ENCODE results near the gene PRKCA.

Gene PRKCA

GRCh38 chr17:66701462-66701861, 399.0 kb downstream of the PRKCA start:
- TF ChIP-seq MAX (IDR thresholded peaks at IDR 0.05; ENCODE audit: low read depth, low read length) (no peak), CTCF (IDR thresholded peaks at IDR 0.05; ENCODE audit: low read depth, low read length) (no peak), MYC (IDR thresholded peaks at IDR 0.05; ENCODE audit: low read depth, low read length) (no peak), POLR2A (IDR thresholded peaks at IDR 0.05; ENCODE audit: extremely low read depth, insufficient read length) (no peak)
- DNase-seq (ENCODE audit: low read depth), result no peak

GRCh38 chr17:66702106-66702936, 399.9 kb downstream of the PRKCA start:
- H3K4me3 ChIP-seq (ENCODE audit: low read depth, low read length), result no peak overlapping the region
- TF ChIP-seq MAX (IDR thresholded peaks at IDR 0.05; ENCODE audit: low read depth, low read length) (no peak), CTCF (IDR thresholded peaks at IDR 0.05; ENCODE audit: low read depth, low read length) (no peak), POLR2A (IDR thresholded peaks at IDR 0.05; ENCODE audit: extremely low read depth, insufficient read length) (no peak), MYC (IDR thresholded peaks at IDR 0.05; ENCODE audit: low read depth, low read length) (no peak)
- DNase-seq (ENCODE audit: low read depth), result no peak

More at GRCh38 chr17:66701462-66701861, 399.0 kb downstream of the PRKCA start:
- no peak overlapping the region for H3K4me3 ChIP-seq (ENCODE audit: low read depth, low read length)

GRCh38 chr17:66704858-66705520, 402.6 kb downstream of the PRKCA start:
- TF ChIP-seq CTCF (IDR thresholded peaks at IDR 0.05; ENCODE audit: low read depth, low read length) (no peak), MAX (IDR thresholded peaks at IDR 0.05; ENCODE audit: low read depth, low read length) (no peak), MYC (IDR thresholded peaks at IDR 0.05; ENCODE audit: low read depth, low read length) (no peak), POLR2A (IDR thresholded peaks at IDR 0.05; ENCODE audit: extremely low read depth, insufficient read length) (no peak)
- no peak for DNase-seq (ENCODE audit: low read depth)
- no peak overlapping the region for H3K4me3 ChIP-seq (ENCODE audit: low read depth, low read length)

GRCh38 chr17:66706851-66707450, 404.5 kb downstream of the PRKCA start:
- TF ChIP-seq MAX (IDR thresholded peaks at IDR 0.05; ENCODE audit: low read depth, low read length), result no peak
- TF ChIP-seq CTCF (IDR thresholded peaks at IDR 0.05; ENCODE audit: low read depth, low read length), result no peak
- no peak for TF ChIP-seq MYC (IDR thresholded peaks at IDR 0.05; ENCODE audit: low read depth, low read length)
- TF ChIP-seq POLR2A (IDR thresholded peaks at IDR 0.05; ENCODE audit: extremely low read depth, insufficient read length), result no peak
- no peak for DNase-seq (ENCODE audit: low read depth)
- H3K4me3 ChIP-seq (ENCODE audit: low read depth, low read length), result no peak overlapping the region

GRCh38 chr17:66711401-66711800, 409.0 kb downstream of the PRKCA start:
- TF ChIP-seq CTCF (IDR thresholded peaks at IDR 0.05; ENCODE audit: low read depth, low read length) (no peak), MYC (IDR thresholded peaks at IDR 0.05; ENCODE audit: low read depth, low read length) (no peak), POLR2A (IDR thresholded peaks at IDR 0.05; ENCODE audit: extremely low read depth, insufficient read length) (no peak), MAX (IDR thresholded peaks at IDR 0.05; ENCODE audit: low read depth, low read length) (no peak)
- DNase-seq (ENCODE audit: low read depth), result no peak
- no peak overlapping the region for H3K4me3 ChIP-seq (ENCODE audit: low read depth, low read length)

Measured in NB4 (cell line).